ENCODE data around the gene FHOD3. TPM values are rescaled to one million over a fixed set of nuclear protein-coding genes. Genes with fewer than 3 reads are reported as not detected.

FHOD3 gene
- total and polyA plus RNA-seq, 2 donors, result 0.90 to 4.1 TPM

DNA sequence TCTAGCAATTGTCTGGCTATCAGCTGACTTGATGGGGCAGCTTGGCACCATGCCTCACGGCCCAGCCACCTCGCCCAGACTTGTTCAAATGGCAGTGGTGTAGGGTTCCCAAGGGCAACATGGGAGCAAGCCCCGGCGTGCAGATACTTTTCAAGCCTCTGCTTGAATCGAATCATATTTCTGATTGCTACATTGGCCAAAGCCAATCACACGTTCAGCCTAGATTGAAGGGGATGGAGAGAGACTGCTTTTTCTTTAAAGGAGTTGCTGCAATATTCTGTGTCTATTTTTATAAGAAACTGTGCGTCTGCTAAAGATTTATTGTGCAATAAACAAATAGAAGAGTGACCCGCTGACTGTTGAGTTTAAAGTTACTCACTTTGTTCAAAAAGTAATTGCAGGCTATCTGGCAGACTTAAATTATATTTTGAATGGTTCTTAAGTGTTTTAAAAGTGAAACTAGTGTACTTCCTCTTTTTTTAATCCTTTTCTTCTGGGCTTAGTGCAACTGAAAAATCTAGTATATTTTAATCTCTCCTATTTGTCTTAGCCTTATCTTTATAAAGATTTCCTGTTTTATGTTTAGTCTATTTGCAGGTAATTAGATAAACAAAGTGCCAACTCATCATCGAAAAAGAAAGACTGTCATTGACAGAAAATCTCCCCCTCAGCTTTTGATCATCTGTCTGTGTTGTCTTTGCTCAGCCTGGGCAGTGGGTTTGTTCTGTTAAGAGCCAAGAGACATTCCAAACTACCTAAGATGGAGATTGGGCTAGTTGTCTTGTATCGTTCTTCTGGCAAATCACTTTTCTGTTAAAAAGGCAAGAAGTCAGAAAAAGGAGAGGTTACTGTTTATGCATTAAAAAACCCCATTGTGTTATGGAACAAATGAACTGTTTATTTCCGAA, 375.2 kb downstream of the FHOD3 start:
- 71% methylated on average over 11 of the region's 11 CpGs for WGBS
- DNase-seq (ENCODE audit: low read depth in 6 of 9, low spot score in 9 of 9), result peak in 2 of 9 donors; percentile 2 to 19
- Histone ChIP-seq H3K9me3 (ENCODE audit: control insufficient read depth in 2 of 2, insufficient read depth in 1 of 2, low read length in 1 of 2) (no peaks in the 10 kb centered on the region), H3K4me3 (ENCODE audit: low read length in 2 of 2) (no peak overlapping the region), H3K27me3 (ENCODE audit: control insufficient read depth in 2 of 2, insufficient read depth in 1 of 2, low read length in 1 of 2) (no peaks in the 10 kb centered on the region), H3K4me1 (ENCODE audit: control insufficient read depth in 2 of 2, insufficient read depth in 2 of 2, low read length in 2 of 2) (no peaks in the 10 kb centered on the region), H3K27ac (ENCODE audit: low read depth in 1 of 2, low read length in 1 of 2) (peak overlapping the region in 1 of 2 donors; percentile 54), H3K36me3 (ENCODE audit: control insufficient read depth in 2 of 2, insufficient read depth in 2 of 2, low read length in 1 of 2) (no peaks in the 10 kb centered on the region)

DNA sequence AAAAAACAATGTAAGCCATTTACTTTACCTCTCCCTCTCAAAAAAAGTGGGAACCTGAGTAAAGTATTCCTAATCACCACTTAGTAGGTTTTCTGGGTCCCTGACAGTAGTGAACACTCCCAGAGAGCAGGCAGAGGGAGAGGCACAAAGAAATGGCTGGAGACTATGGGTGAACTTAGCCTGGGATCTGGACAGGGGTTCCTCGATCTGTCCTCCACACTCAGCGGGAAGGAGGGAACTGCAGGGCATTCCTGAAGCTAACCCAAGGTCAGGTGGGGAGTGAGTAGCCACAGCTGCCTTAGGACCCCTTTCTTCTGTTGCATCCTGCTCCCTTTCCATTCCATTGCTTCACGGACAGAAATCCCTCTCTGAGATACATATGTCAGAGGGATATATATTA, 375.9 kb downstream of the FHOD3 start:
- WGBS, result 79% methylated on average over 3 of the region's 3 CpGs

DNA sequence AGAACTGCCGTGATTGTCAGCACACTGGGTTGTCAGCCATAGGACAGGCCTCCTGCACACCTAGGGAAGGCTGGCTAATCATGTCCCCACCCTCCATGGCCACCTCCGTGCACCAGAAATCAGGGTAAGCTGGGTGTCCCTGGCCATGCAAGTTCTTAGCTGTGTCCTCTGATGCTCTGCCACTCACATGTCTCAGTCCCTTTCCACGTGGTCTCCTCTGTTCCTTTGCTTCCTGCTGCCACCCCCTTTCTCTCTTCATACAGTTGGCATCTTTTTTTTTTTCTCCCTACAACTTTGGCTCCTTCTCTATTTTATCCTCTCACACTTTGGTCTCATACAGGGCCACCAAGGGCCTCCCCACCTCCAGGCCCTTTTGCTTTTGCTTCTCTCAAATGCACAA, 377.6 kb downstream of the FHOD3 start:
- no peaks in the 10 kb centered on the region for H3K36me3 ChIP-seq (ENCODE audit: control insufficient read depth in 2 of 2, insufficient read depth in 2 of 2, low read length in 1 of 2)
- no peaks in the 10 kb centered on the region for H3K27me3 ChIP-seq (ENCODE audit: control insufficient read depth in 2 of 2, insufficient read depth in 1 of 2, low read length in 1 of 2)
- WGBS, result 97% methylated on average over 3 of the region's 3 CpGs
- no peak overlapping the region for H3K27ac ChIP-seq (ENCODE audit: low read depth in 1 of 2, low read length in 1 of 2)
- DNase-seq (ENCODE audit: low read depth in 6 of 9, low spot score in 9 of 9), result no peak
- no peaks in the 10 kb centered on the region for H3K9me3 ChIP-seq (ENCODE audit: control insufficient read depth in 2 of 2, insufficient read depth in 1 of 2, low read length in 1 of 2)
- no peaks in the 10 kb centered on the region for H3K4me1 ChIP-seq (ENCODE audit: control insufficient read depth in 2 of 2, insufficient read depth in 2 of 2, low read length in 2 of 2)
- H3K4me3 ChIP-seq (ENCODE audit: low read length in 2 of 2), result no peak overlapping the region

More for the DNA sequence above, 375.9 kb downstream of the FHOD3 start:
- H3K36me3 ChIP-seq (ENCODE audit: control insufficient read depth in 2 of 2, insufficient read depth in 2 of 2, low read length in 1 of 2), result no peaks in the 10 kb centered on the region
- no peaks in the 10 kb centered on the region for H3K27me3 ChIP-seq (ENCODE audit: control insufficient read depth in 2 of 2, insufficient read depth in 1 of 2, low read length in 1 of 2)
- no peak for DNase-seq (ENCODE audit: low read depth in 6 of 9, low spot score in 9 of 9)
- H3K4me1 ChIP-seq (ENCODE audit: control insufficient read depth in 2 of 2, insufficient read depth in 2 of 2, low read length in 2 of 2), result no peaks in the 10 kb centered on the region
- no peaks in the 10 kb centered on the region for H3K9me3 ChIP-seq (ENCODE audit: control insufficient read depth in 2 of 2, insufficient read depth in 1 of 2, low read length in 1 of 2)
- no peak overlapping the region for H3K4me3 ChIP-seq (ENCODE audit: low read length in 2 of 2)
- H3K27ac ChIP-seq (ENCODE audit: low read depth in 1 of 2, low read length in 1 of 2), result no peak overlapping the region

DNA sequence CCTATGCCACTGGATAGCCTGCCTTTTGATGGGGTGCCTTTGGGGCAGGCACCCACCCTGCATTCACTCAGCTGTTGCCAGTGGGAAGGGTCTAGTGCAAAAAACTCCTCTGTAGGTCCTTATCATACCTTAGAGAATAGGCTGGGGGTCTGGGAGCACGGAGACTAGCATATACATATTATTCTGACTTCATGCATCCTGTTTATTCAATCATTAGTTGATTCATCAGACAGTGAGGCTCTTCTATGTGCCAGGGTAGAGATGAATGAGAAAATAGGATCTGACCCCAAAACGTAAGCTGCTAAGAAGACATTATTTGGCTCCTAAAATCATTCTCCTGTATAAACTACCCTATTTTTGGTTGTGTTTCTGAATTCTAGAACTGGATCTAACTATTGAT, 378.0 kb downstream of the FHOD3 start:
- Histone ChIP-seq H3K36me3 (ENCODE audit: control insufficient read depth in 2 of 2, insufficient read depth in 2 of 2, low read length in 1 of 2) (no peaks in the 10 kb centered on the region), H3K27ac (ENCODE audit: low read depth in 1 of 2, low read length in 1 of 2) (no peak overlapping the region), H3K9me3 (ENCODE audit: control insufficient read depth in 2 of 2, insufficient read depth in 1 of 2, low read length in 1 of 2) (no peaks in the 10 kb centered on the region), H3K4me3 (ENCODE audit: low read length in 2 of 2) (no peak overlapping the region), H3K4me1 (ENCODE audit: control insufficient read depth in 2 of 2, insufficient read depth in 2 of 2, low read length in 2 of 2) (no peaks in the 10 kb centered on the region), H3K27me3 (ENCODE audit: control insufficient read depth in 2 of 2, insufficient read depth in 1 of 2, low read length in 1 of 2) (no peaks in the 10 kb centered on the region)
- no peak for DNase-seq (ENCODE audit: low read depth in 6 of 9, low spot score in 9 of 9)
- whole genome bisulfite sequencing, result 90% methylated on average over 2 of the region's 2 CpGs

DNA sequence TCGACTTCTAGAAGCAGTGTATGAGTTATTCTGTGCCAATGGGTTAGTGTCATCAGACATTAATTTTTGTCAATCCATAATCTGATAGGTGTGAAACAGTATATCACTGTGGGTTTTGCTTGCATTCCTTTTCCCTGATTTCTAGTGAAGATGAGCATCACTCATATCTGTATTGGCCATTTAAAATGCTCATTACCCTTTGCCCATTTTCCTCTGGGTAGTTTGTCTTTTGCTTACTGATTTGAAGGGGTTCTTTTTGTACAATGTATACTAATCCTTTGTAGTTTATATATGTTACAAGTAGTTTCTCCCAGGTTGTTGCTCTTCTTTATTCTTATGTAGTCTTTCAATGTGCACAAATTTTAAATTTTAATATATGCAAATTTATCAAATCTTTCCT, 379.1 kb downstream of the FHOD3 start:
- Histone ChIP-seq H3K27me3 (ENCODE audit: control insufficient read depth in 2 of 2, insufficient read depth in 1 of 2, low read length in 1 of 2) (no peaks in the 10 kb centered on the region), H3K4me1 (ENCODE audit: control insufficient read depth in 2 of 2, insufficient read depth in 2 of 2, low read length in 2 of 2) (no peaks in the 10 kb centered on the region), H3K36me3 (ENCODE audit: control insufficient read depth in 2 of 2, insufficient read depth in 2 of 2, low read length in 1 of 2) (no peaks in the 10 kb centered on the region), H3K4me3 (ENCODE audit: low read length in 2 of 2) (no peak overlapping the region), H3K9me3 (ENCODE audit: control insufficient read depth in 2 of 2, insufficient read depth in 1 of 2, low read length in 1 of 2) (no peaks in the 10 kb centered on the region), H3K27ac (ENCODE audit: low read depth in 1 of 2, low read length in 1 of 2) (no peak overlapping the region)
- whole genome bisulfite sequencing, result 0% methylated on average over 1 of the region's 1 CpG
- no peak for DNase-seq (ENCODE audit: low read depth in 6 of 9, low spot score in 9 of 9)

DNA sequence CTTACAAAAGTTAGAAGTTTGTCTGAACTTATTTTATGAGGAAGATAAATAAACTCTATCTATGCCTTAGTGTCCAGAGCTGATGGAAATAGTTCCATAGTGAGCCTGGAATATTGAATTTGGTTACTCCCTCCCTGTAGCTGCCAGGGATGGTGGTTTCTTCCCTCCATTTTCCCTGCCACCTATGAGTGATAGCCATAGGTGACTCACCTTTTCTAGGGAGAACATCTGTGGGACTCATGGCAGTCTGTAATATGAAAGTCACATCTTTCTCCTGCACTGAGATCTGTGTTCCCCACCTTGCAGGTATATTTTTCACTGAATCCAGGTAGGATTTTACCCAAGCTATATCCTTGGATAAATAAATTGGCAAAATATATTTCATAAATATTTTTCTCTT, 382.5 kb downstream of the FHOD3 start:
- no peaks in the 10 kb centered on the region for H3K4me1 ChIP-seq (ENCODE audit: control insufficient read depth in 2 of 2, insufficient read depth in 2 of 2, low read length in 2 of 2)
- H3K9me3 ChIP-seq (ENCODE audit: control insufficient read depth in 2 of 2, insufficient read depth in 1 of 2, low read length in 1 of 2), result peaks cover 0 to 4% of the 10 kb centered on the region in 2 donors
- DNase-seq (ENCODE audit: low read depth in 6 of 9, low spot score in 9 of 9), result no peak
- no peak overlapping the region for H3K4me3 ChIP-seq (ENCODE audit: low read length in 2 of 2)
- H3K27me3 ChIP-seq (ENCODE audit: control insufficient read depth in 2 of 2, insufficient read depth in 1 of 2, low read length in 1 of 2), result no peaks in the 10 kb centered on the region
- no peak overlapping the region for H3K27ac ChIP-seq (ENCODE audit: low read depth in 1 of 2, low read length in 1 of 2)
- H3K36me3 ChIP-seq (ENCODE audit: control insufficient read depth in 2 of 2, insufficient read depth in 2 of 2, low read length in 1 of 2), result no peaks in the 10 kb centered on the region

DNA sequence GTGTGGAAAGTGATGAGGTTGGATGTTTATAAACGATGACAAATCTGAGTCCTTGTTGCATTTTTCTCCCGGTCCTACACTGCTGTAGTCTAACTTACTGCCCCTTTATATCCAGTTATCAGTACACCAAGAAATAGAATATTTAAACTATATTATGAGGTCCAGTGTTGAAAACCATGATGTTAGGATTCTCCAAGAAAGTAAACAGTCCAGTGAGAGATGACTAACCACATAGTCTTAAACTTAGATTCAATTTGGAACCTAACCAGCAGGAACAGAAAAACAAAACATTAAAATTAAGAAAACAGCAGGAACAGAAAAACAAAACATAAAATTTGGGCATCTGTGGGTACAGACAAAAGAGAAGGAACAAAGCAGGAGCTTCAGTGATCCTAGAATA, 388.1 kb downstream of the FHOD3 start:
- Histone ChIP-seq H3K9me3 (ENCODE audit: control insufficient read depth in 2 of 2, insufficient read depth in 1 of 2, low read length in 1 of 2) (peaks cover 0 to 4% of the 10 kb centered on the region in 2 donors), H3K27me3 (ENCODE audit: control insufficient read depth in 2 of 2, insufficient read depth in 1 of 2, low read length in 1 of 2) (no peaks in the 10 kb centered on the region), H3K4me1 (ENCODE audit: control insufficient read depth in 2 of 2, insufficient read depth in 2 of 2, low read length in 2 of 2) (no peaks in the 10 kb centered on the region), H3K27ac (ENCODE audit: low read depth in 1 of 2, low read length in 1 of 2) (no peak overlapping the region), H3K36me3 (ENCODE audit: control insufficient read depth in 2 of 2, insufficient read depth in 2 of 2, low read length in 1 of 2) (no peaks in the 10 kb centered on the region), H3K4me3 (ENCODE audit: low read length in 2 of 2) (no peak overlapping the region)
- no peak for DNase-seq (ENCODE audit: low read depth in 6 of 9, low spot score in 9 of 9)
- WGBS, result 97% methylated on average over 2 of the region's 2 CpGs

DNA sequence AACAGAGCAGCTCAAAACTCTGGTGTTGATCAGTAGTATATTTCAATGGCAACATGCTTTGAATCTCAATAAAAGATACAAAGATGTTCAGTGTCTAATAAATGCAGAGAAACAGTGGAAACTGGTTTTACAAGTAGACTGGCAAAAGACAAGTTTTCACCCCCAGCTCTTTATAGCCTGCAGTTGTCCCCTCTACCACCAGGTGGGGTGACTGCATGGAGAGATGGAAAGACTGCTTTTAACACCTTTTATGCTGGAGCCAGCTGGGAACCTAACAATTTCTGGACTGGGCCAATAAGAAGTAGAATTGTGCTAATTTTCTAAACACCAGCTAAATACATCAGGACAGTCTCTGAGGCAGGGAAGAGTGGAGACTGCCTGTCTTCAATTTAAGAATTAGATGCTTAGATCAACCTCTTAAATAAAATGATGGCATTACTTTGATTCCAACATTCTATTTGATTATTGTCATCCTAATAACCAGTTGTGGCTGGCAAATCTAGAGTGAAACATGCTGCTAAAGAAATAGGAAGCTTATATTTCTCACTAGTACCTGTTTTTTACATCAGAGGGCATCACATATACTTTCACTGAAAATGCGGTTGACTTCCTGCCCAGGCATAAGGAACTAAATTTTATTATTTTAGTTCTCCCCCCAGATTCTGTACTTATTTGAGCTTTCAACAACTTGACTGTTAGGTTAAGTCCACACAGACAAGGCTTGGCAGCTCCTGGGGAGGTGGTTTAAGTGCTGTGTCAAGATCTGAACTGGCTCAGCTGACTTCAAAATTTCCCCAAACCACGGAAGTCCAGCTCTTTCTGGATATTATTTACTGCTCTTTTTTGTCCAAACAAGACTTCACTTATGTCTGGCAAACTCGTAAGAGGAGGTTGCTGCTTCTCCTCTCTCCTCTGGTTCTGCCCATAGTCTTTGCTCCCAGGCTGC, 390.8 kb downstream of the FHOD3 start:
- peak in 8 of 9 donors; percentile 4 to 67 (median 27) for DNase-seq (ENCODE audit: low read depth in 6 of 9, low spot score in 9 of 9)
- H3K36me3 ChIP-seq (ENCODE audit: control insufficient read depth in 2 of 2, insufficient read depth in 2 of 2, low read length in 1 of 2), result no peaks in the 10 kb centered on the region
- H3K4me1 ChIP-seq (ENCODE audit: control insufficient read depth in 2 of 2, insufficient read depth in 2 of 2, low read length in 2 of 2), result no peaks in the 10 kb centered on the region
- no peak overlapping the region for H3K27ac ChIP-seq (ENCODE audit: low read depth in 1 of 2, low read length in 1 of 2)
- H3K9me3 ChIP-seq (ENCODE audit: control insufficient read depth in 2 of 2, insufficient read depth in 1 of 2, low read length in 1 of 2), result peaks cover 0 to 4% of the 10 kb centered on the region in 2 donors
- WGBS, result 68% methylated on average over 3 of the region's 3 CpGs
- no peak overlapping the region for H3K4me3 ChIP-seq (ENCODE audit: low read length in 2 of 2)
- H3K27me3 ChIP-seq (ENCODE audit: control insufficient read depth in 2 of 2, insufficient read depth in 1 of 2, low read length in 1 of 2), result no peaks in the 10 kb centered on the region

DNA sequence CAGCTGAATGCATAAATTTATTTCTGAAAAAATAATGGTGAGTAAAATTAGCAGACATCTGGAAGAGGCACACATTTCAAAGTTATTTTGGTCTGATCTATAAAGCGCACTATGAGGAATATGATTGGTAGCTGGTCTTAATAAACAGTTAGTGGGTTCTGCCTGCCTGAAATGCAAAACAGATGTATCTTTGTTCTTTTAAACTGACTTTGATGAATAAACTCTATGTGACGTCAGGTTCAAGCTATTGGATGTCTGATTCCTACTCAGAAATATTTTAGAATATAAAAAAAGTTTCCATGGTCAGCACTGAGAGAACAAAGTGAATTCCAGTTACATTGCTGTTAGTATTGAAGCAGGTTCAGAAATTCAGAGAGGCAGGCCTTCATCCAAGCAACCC, 394.9 kb downstream of the FHOD3 start:
- no peaks in the 10 kb centered on the region for H3K4me1 ChIP-seq (ENCODE audit: control insufficient read depth in 2 of 2, insufficient read depth in 2 of 2, low read length in 2 of 2)
- H3K36me3 ChIP-seq (ENCODE audit: control insufficient read depth in 2 of 2, insufficient read depth in 2 of 2, low read length in 1 of 2), result no peaks in the 10 kb centered on the region
- H3K4me3 ChIP-seq (ENCODE audit: low read length in 2 of 2), result no peak overlapping the region
- WGBS, result 75% methylated on average over 2 of the region's 2 CpGs
- H3K27ac ChIP-seq (ENCODE audit: low read depth in 1 of 2, low read length in 1 of 2), result no peak overlapping the region
- no peak for DNase-seq (ENCODE audit: low read depth in 6 of 9, low spot score in 9 of 9)
- H3K9me3 ChIP-seq (ENCODE audit: control insufficient read depth in 2 of 2, insufficient read depth in 1 of 2, low read length in 1 of 2), result no peaks in the 10 kb centered on the region
- H3K27me3 ChIP-seq (ENCODE audit: control insufficient read depth in 2 of 2, insufficient read depth in 1 of 2, low read length in 1 of 2), result no peaks in the 10 kb centered on the region

Measured in thymus (tissue), 11 donors.